ENCODE results near the gene GABBR1.

The GABBR1 gene

GRCh38 chr6:29522227-29522626 lies 110.8 kb downstream of the GABBR1 start:
- no peak overlapping the region for H3K27ac Mint-ChIP-seq
- H3K4me1 Mint-ChIP-seq (ENCODE audit: low read depth): no peaks in the 10 kb centered on the region
- peaks cover 33% of the 10 kb centered on the region for H3K27me3 Mint-ChIP-seq

GRCh38 chr6:29521006-29521680 lies 111.8 kb downstream of the GABBR1 start:
- Mint-ChIP-seq H3K4me1 (ENCODE audit: low read depth) (peaks cover 4% of the 10 kb centered on the region), H3K9me3 (peaks cover 4% of the 10 kb centered on the region), H3K27me3 (peaks cover 33% of the 10 kb centered on the region), H3K27ac (no peak overlapping the region), H3K36me3 (ENCODE audit: low read depth) (no peaks in the 10 kb centered on the region), H3K4me3 (no peak overlapping the region)

More at GRCh38 chr6:29522227-29522626, 110.8 kb downstream of the GABBR1 start:
- Mint-ChIP-seq H3K4me3 (no peak overlapping the region), H3K36me3 (ENCODE audit: low read depth) (no peaks in the 10 kb centered on the region), H3K9me3 (peaks cover 4% of the 10 kb centered on the region)

GRCh38 chr6:29520232-29520631 lies 112.8 kb downstream of the GABBR1 start:
- Mint-ChIP-seq H3K4me3 (no peak overlapping the region), H3K4me1 (ENCODE audit: low read depth) (peaks cover 8% of the 10 kb centered on the region), H3K27ac (no peak overlapping the region), H3K27me3 (peaks cover 25% of the 10 kb centered on the region), H3K9me3 (peaks cover 4% of the 10 kb centered on the region), H3K36me3 (ENCODE audit: low read depth) (no peaks in the 10 kb centered on the region)

GRCh38 chr6:29519291-29520010 lies 113.5 kb downstream of the GABBR1 start:
- Mint-ChIP-seq H3K4me1 (ENCODE audit: low read depth) (peaks cover 8% of the 10 kb centered on the region), H3K4me3 (no peak overlapping the region), H3K9me3 (peaks cover 4% of the 10 kb centered on the region), H3K36me3 (ENCODE audit: low read depth) (no peaks in the 10 kb centered on the region), H3K27ac (no peak overlapping the region), H3K27me3 (peaks cover 24% of the 10 kb centered on the region)

GRCh38 chr6:29517728-29518440 lies 115.1 kb downstream of the GABBR1 start:
- Mint-ChIP-seq H3K4me3 (no peak overlapping the region), H3K27ac (no peak overlapping the region), H3K27me3 (peaks cover 21% of the 10 kb centered on the region), H3K36me3 (ENCODE audit: low read depth) (no peaks in the 10 kb centered on the region), H3K4me1 (ENCODE audit: low read depth) (peaks cover 8% of the 10 kb centered on the region), H3K9me3 (peaks cover 3% of the 10 kb centered on the region)

- H3K36me3 Mint-ChIP-seq (ENCODE audit: low read depth): no peaks in the 10 kb centered on the region
- H3K4me3 Mint-ChIP-seq: no peak overlapping the region
- no peak overlapping the region for H3K27ac Mint-ChIP-seq
- H3K4me1 Mint-ChIP-seq (ENCODE audit: low read depth): peaks cover 8% of the 10 kb centered on the region
- H3K9me3 Mint-ChIP-seq: no peaks in the 10 kb centered on the region
- peaks cover 15% of the 10 kb centered on the region for H3K27me3 Mint-ChIP-seq
Observed at GRCh38 chr6:29517245-29517644, 115.7 kb downstream of the GABBR1 start.

GRCh38 chr6:29516108-29516507 lies 116.9 kb downstream of the GABBR1 start:
- H3K27me3 Mint-ChIP-seq: peaks cover 12% of the 10 kb centered on the region
- no peaks in the 10 kb centered on the region for H3K9me3 Mint-ChIP-seq
- H3K27ac Mint-ChIP-seq: no peak overlapping the region
- H3K4me3 Mint-ChIP-seq: no peak overlapping the region
- H3K36me3 Mint-ChIP-seq (ENCODE audit: low read depth): no peaks in the 10 kb centered on the region
- H3K4me1 Mint-ChIP-seq (ENCODE audit: low read depth): peaks cover 8% of the 10 kb centered on the region

GRCh38 chr6:29510746-29511300 lies 122.2 kb downstream of the GABBR1 start:
- peaks cover 8% of the 10 kb centered on the region for H3K27me3 Mint-ChIP-seq
- no peak overlapping the region for H3K27ac Mint-ChIP-seq
- H3K36me3 Mint-ChIP-seq (ENCODE audit: low read depth): no peaks in the 10 kb centered on the region
- no peaks in the 10 kb centered on the region for H3K9me3 Mint-ChIP-seq
- no peak overlapping the region for H3K4me3 Mint-ChIP-seq
- H3K4me1 Mint-ChIP-seq (ENCODE audit: low read depth): peaks cover 1% of the 10 kb centered on the region

- Mint-ChIP-seq H3K36me3 (ENCODE audit: low read depth) (no peaks in the 10 kb centered on the region), H3K27ac (no peak overlapping the region), H3K27me3 (peaks cover 8% of the 10 kb centered on the region), H3K4me1 (ENCODE audit: low read depth) (no peaks in the 10 kb centered on the region), H3K9me3 (no peaks in the 10 kb centered on the region), H3K4me3 (no peak overlapping the region)
Observed at GRCh38 chr6:29510202-29510601, 122.8 kb downstream of the GABBR1 start.

Measured in stimulated activated naive CD8-positive, alpha-beta T cell treated with anti-CD3 and anti-CD28 coated beads, Interleukin-15, Interleukin-2, amounts not matched to agents 100 ng/mL and 50 ng/mL, for 24 hours (primary cell).